BLaER1 treated with 17β-estradiol and CSF1 and Interleukin-3, amounts not matched to agents 10 nM and 100 nM (cell line): Measurements from ENCODE around the gene TEAD2.
"Not testable (repeated sequence)": the region's sequence is repeated elsewhere in the genome, so short reads cannot be mapped to it uniquely, and the experiment has no call there.

Experiments used
- H3K27ac ChIP-seq, 11 experiments: shearing (Covaris generic); formaldehyde crosslinking; 2 replicates each; pipeline ENCODE4 v1.8.1; 2022
- H3K27me3 ChIP-seq, 11 experiments: shearing (Covaris generic); formaldehyde crosslinking; 2 replicates each; pipeline ENCODE4 v1.8.1; 2022
- H3K36me3 ChIP-seq, 11 experiments: shearing (Covaris generic); formaldehyde crosslinking; 2 replicates each; pipeline ENCODE4 v1.8.1; 2022
- H3K4me1 ChIP-seq, 10 experiments: shearing (Covaris generic); formaldehyde crosslinking; 2 replicates each; pipeline ENCODE4 v1.8.1; 2022
- H3K4me2 ChIP-seq, 11 experiments: shearing (Covaris generic); formaldehyde crosslinking; 2 replicates each; pipeline ENCODE4 v1.8.1; 2022
- H3K4me3 ChIP-seq, 10 experiments: shearing (Covaris generic); formaldehyde crosslinking; 2 replicates each; pipeline ENCODE4 v1.8.1; 2022
- H3K9ac ChIP-seq, 11 experiments: shearing (Covaris generic); formaldehyde crosslinking; 2 replicates each; pipeline ENCODE4 v1.8.1; 2022
- H3K9me3 ChIP-seq, 11 experiments: shearing (Covaris generic); formaldehyde crosslinking; replicated peaks in 1 of 11; 2 replicates each; pipeline ENCODE4 v1.8.1; 2022
- H4K20me1 ChIP-seq, 11 experiments: shearing (Covaris generic); formaldehyde crosslinking; 2 replicates each; pipeline ENCODE4 v1.8.1; 2022
- Cebpa-rat ChIP-seq, 11 experiments: shearing (Covaris generic); IDR thresholded peaks; 2 replicates each; pipeline ENCODE4 v1.8.1; 2022

Gene TEAD2

DNA sequence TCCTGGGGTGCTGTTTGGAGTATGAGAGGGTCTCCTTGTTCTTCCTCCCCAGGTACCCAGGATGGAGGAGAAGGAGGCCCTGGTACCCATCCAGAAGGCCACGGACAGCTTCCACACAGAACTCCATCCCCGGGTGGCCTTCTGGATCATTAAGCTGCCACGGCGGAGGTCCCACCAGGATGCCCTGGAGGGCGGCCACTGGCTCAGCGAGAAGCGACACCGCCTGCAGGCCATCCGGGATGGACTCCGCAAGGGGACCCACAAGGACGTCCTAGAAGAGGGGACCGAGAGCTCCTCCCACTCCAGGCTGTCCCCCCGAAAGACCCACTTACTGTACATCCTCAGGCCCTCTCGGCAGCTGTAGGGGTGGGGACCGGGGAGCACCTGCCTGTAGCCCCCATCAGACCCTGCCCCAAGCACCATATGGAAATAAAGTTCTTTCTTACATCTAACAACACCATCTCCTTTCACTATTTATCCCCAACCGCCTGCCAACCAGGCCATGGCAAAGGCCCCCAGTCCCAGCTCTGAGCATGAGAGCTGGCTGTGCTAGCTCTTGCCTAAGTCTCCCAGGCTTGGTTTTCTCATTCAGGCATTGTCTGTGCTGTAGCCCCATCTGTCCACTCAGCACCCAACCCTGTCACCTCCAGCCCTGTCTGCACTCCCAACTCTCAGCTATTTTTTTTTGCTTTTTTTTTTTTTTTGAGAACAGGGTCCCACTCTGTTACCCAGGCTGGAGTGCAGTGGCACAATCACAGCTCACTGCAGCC is 12.6 kb upstream of the TEAD2 start:
- H3K9me3 ChIP-seq, result peaks cover 9 to 20% (median 13%) of the 10 kb centered on the region in 11 experiments
- no peaks in the 10 kb centered on the region for H4K20me1 ChIP-seq
- H3K27me3 ChIP-seq, result 0 out of 22 replicates have a peak, but pooled peaks cover 0 to 4% (median 0%) of the 10 kb centered on the region in 11 experiments
- no peak overlapping the region for H3K27ac ChIP-seq
- peak overlapping the region in 8 of 11 experiments; percentile 6 to 68 (median 41); a peak in 10 of 22 replicates for H3K4me2 ChIP-seq
- no peak overlapping the region for H3K9ac ChIP-seq
- no peak overlapping the region for H3K4me3 ChIP-seq
- H3K4me1 ChIP-seq, result peaks cover 0 to 36% (median 20%) of the 10 kb centered on the region in 10 experiments; a peak in 13 of 20 replicates
- no peak for TF ChIP-seq Cebpa-rat (IDR thresholded peaks at IDR 0.05)
- peaks cover 0 to 3% (median 0%) of the 10 kb centered on the region in 11 experiments; a peak in 2 of 22 replicates for H3K36me3 ChIP-seq

DNA sequence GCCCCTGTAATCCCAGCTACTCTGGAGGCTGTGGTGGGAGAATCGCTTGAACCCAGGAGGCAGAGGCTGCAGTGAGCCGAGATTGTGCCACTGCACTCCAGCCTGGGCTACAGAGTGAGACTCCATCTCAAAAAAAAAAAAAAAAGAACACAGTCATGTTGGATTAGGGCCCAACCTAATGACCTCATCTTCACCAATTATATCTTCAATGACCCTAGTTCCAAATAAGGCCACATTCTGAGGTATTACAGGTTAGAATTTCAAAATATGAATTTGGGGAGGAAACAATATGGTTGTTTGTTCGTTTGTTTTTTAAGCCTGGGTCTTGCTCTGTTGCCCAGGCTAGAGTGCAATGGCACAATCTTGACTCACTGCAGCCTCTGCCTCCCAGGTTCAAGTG is 11.0 kb upstream of the TEAD2 start:
- peaks cover 0 to 20% (median 12%) of the 10 kb centered on the region in 10 experiments; a peak in 13 of 20 replicates for H3K4me1 ChIP-seq
- H3K9ac ChIP-seq, H3K4me3 ChIP-seq, H4K20me1 ChIP-seq, H3K36me3 ChIP-seq, H3K27ac ChIP-seq, H3K27me3 ChIP-seq: not testable (repeated sequence)
- H3K4me2 ChIP-seq, result peak overlapping the region in 8 of 11 experiments; percentile 8 to 68 (median 43); a peak in 12 of 22 replicates
- peaks cover 26 to 36% (median 30%) of the 10 kb centered on the region in 11 experiments for H3K9me3 ChIP-seq

DNA sequence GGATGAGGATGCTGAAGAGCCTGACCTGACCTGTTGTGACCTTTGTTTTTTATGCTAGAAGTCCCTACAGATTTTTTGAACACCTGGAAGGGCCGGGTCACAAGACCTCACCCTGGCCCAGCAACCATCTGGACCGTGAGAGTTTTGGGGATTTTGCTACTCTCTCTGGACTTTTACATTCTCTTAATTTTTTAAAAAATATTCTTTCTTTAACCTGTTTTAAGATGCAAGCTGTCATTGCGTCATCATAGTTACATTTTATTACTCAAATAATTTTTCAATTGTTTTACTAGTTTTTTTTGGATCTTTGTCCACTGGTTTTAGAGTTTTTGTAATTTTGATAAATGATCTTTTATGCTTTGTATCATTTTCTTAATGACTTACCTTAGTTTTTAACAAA is 9.0 kb upstream of the TEAD2 start:
- Histone ChIP-seq H3K4me2 (no peak overlapping the region), H3K36me3 (peaks cover 0 to 9% (median 0%) of the 10 kb centered on the region in 11 experiments; a peak in 2 of 22 replicates), H3K27me3 (peaks cover 0 to 4% (median 0%) of the 10 kb centered on the region in 11 experiments; a peak in 1 of 22 replicates), H3K4me3 (no peak overlapping the region), H3K9ac (no peak overlapping the region), H3K4me1 (peaks cover 0 to 20% (median 12%) of the 10 kb centered on the region in 10 experiments; a peak in 13 of 20 replicates), H4K20me1 (no peaks in the 10 kb centered on the region), H3K9me3 (peaks cover 30 to 43% (median 34%) of the 10 kb centered on the region in 11 experiments), H3K27ac (no peak overlapping the region)
- peak in 1 of 11 experiments; percentile 69; a peak in 2 of 22 replicates for TF ChIP-seq Cebpa-rat (IDR thresholded peaks at IDR 0.05)

DNA sequence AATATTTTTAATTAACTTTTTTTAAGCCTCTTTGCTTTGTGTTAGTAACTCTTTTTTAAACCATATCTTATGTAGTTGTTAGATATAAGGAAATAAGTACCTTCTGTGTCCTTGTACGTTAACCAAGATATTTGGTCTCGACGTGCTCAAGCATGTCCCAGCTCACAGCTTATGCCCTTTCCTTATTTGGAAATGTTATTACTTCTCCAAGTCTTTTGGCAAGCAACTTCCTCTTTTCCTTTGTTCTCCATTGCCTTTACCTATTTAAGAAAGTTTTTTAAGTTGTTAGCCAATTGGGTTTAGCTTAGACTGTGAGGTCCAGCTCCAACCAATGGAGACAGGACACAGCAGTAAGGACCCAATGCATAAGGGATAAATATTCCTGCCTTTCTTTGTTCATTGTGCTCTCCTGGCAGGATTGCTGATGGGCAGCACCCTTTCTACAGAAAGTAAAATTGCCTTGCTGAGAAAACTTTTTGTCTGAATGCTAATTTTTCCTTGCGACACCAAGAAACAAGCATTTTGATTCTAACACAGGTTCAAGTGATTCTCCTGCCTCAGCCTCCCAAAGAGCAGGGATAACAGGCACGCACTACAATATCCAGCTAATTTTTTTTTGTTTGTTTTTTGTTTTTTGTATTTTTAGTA is 6.6 kb upstream of the TEAD2 start:
- peaks cover 6 to 23% (median 17%) of the 10 kb centered on the region in 11 experiments for H3K27me3 ChIP-seq

DNA sequence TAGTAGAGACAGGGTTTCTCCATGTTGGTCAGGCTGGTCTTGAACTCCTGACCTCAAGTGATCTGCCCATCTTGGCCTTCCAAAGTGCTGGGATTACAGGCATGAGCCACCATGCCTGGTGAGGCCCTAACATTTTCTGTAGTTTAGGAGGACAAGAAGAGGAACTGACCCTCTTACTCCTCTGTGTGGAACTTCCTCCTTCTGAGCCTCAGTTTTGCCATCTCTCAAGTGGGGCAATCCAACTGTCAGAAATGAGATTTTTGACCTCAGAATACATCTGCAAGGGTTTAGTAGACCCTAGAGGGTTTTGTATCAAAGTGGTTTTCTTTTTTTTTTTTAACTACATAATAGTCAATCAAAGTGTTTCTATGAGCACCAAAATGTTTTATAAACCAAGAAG is 3.9 kb upstream of the TEAD2 start:
- no peak overlapping the region for H3K4me2 ChIP-seq
- H4K20me1 ChIP-seq, result no peaks in the 10 kb centered on the region; a peak in 1 of 22 replicates
- peaks cover 38 to 49% (median 44%) of the 10 kb centered on the region in 11 experiments for H3K9me3 ChIP-seq
- no peak for TF ChIP-seq Cebpa-rat (IDR thresholded peaks at IDR 0.05)
- peaks cover 34 to 51% (median 44%) of the 10 kb centered on the region in 11 experiments for H3K27me3 ChIP-seq
- no peaks in the 10 kb centered on the region; a peak in 1 of 20 replicates for H3K4me1 ChIP-seq
- no peak overlapping the region for H3K4me3 ChIP-seq
- peaks cover 0 to 9% (median 0%) of the 10 kb centered on the region in 11 experiments; a peak in 2 of 22 replicates for H3K36me3 ChIP-seq
- no peak overlapping the region for H3K27ac ChIP-seq
- no peak overlapping the region for H3K9ac ChIP-seq

More for the DNA sequence above, 6.6 kb upstream of the TEAD2 start:
- peak overlapping the region in 1 of 10 experiments; percentile 21; a peak in 1 of 20 replicates for H3K4me3 ChIP-seq
- no peak for TF ChIP-seq Cebpa-rat (IDR thresholded peaks at IDR 0.05)
- no peak overlapping the region for H3K27ac ChIP-seq
- H3K9me3 ChIP-seq, result peaks cover 30 to 45% (median 35%) of the 10 kb centered on the region in 11 experiments
- H3K9ac ChIP-seq, result no peak overlapping the region
- H3K4me2 ChIP-seq, result no peak overlapping the region
- H4K20me1 ChIP-seq, result no peaks in the 10 kb centered on the region; a peak in 1 of 22 replicates
- peaks cover 0 to 7% (median 6%) of the 10 kb centered on the region in 10 experiments; a peak in 12 of 20 replicates for H3K4me1 ChIP-seq
- H3K36me3 ChIP-seq, result peaks cover 0 to 9% (median 0%) of the 10 kb centered on the region in 11 experiments; a peak in 2 of 22 replicates

DNA sequence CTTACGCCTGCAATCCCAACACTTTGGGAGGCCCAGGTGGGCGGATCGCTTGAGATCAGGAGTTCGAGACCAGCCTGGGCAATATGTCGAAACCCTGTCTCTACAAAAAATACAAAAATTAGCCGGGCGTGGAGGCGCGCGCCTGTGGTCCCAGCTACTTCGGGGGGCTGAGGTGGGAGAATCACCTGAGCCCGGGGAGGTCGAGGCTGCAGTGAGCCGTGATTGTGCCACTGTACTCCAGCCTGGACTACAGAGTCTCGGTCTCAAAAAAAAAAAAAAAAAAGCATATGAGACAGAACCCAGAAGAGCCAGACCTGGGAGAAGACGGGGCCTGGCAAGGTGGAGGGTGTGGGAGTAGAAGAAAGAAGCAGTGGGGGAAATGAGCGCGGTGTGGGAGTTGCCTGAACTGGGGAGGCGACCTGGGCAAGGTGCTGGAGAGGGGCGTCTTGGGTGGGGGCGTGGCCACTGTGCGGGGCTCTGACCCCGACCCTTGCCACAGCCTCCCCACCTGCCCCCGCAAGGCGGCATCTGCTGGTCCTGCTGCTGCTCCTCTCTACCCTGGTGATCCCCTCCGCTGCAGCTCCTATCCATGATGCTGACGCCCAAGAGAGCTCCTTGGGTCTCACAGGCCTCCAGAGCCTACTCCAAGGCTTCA is 2.0 kb upstream of the TEAD2 start:
- no peak overlapping the region for H3K4me3 ChIP-seq
- peaks cover 23 to 30% (median 25%) of the 10 kb centered on the region in 11 experiments for H3K9me3 ChIP-seq
- 0 out of 22 replicates have a peak, but pooled peaks cover 0 to 2% (median 0%) of the 10 kb centered on the region in 11 experiments for H3K36me3 ChIP-seq
- TF ChIP-seq Cebpa-rat (IDR thresholded peaks at IDR 0.05), result no peak
- no peak overlapping the region for H3K4me2 ChIP-seq
- H3K4me1 ChIP-seq, result no peaks in the 10 kb centered on the region; a peak in 1 of 20 replicates
- peaks cover 53 to 68% (median 63%) of the 10 kb centered on the region in 11 experiments for H3K27me3 ChIP-seq
- H4K20me1 ChIP-seq, result no peaks in the 10 kb centered on the region; a peak in 1 of 22 replicates
- no peak overlapping the region for H3K9ac ChIP-seq
- H3K27ac ChIP-seq, result no peak overlapping the region

DNA sequence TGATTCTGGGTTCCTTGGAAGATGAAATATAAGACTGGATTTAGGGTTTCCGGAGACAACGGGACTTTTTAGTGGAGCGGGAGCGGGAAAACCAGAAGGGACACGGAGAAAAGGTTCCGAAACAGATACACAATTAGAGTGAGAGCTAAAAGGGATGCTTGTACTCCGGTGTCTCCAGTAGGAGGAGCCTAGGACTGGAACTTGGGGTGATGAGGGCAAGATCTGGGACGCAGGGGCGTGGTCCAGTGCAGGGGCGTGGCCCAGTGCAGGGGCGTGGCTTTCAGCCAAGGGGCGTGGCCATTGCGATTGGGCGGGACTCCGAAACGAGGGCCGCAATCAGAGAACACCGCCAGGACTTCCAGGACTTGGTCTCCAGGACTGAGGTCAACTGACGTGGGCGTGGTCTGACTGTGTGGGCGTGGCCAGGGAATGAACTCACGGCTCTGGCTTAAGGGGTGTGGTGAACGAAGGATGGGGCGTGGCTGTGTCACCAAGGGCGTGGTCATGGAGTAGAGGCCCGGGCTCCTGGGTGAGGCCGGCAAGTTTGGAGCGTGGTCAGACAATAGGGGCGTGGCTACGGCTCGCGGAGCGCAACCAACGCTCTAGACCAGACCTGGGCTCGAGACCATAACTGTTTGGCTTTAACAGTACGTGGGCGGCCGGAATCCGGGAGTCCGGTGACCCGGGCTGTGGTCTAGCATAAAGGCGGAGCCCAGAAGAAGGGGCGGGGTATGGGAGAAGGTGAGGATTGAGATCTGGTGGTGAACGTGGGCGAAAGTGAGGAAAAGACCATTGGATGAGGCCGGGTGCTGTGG is 1.3 kb upstream of the TEAD2 start, which contains the start of gene DKKL1:
Gene DKKL1, plus strand, starts transcription at position 610 of the 815 bp plus-strand sequence. Its CDS starts 122 bp downstream, at position 732.
- H3K4me2 ChIP-seq, result peak within 1 kb of the TSS in 1 of 11 experiments; percentile 3; a peak in 1 of 22 replicates
- H3K4me1 ChIP-seq, result no peaks in the 10 kb centered on the region; a peak in 1 of 20 replicates
- H3K9me3 ChIP-seq, result peaks cover 16 to 23% (median 17%) of the 10 kb centered on the region in 11 experiments
- no peak for TF ChIP-seq Cebpa-rat (IDR thresholded peaks at IDR 0.05)
- H3K36me3 ChIP-seq, result no peaks in the 10 kb centered on the region
- peaks cover 53 to 71% (median 67%) of the 10 kb centered on the region in 11 experiments for H3K27me3 ChIP-seq
- peak within 1 kb of the TSS in 2 of 10 experiments; percentile 8 to 12; a peak in 1 of 20 replicates for H3K4me3 ChIP-seq
- H4K20me1 ChIP-seq, result no peaks in the 10 kb centered on the region; a peak in 1 of 22 replicates
- H3K9ac ChIP-seq, result no peak within 1 kb of the TSS
- no peak within 1 kb of the TSS for H3K27ac ChIP-seq

DNA sequence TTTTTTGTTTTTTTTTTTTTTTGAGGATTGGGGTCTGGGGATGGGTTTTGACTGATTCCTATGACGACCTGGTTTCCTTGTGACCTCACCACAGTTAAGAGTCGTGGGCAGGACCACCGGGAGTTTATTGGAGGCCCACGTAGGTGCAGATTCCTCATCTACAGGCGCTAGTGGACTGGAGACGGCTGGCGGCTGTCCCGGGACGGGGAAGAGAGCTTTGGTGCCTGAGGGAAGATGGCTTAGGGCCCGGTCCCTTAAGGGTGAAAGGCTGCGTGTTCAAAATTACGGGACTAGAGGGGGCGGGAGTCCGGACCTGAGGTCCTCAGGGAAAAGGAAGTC is 682 bp upstream of the TEAD2 start:
- H3K9ac ChIP-seq, result no peak overlapping the region
- H3K4me2 ChIP-seq, result no peak overlapping the region

More for the DNA sequence above, 682 bp upstream of the TEAD2 start:
- Histone ChIP-seq H3K27ac (no peak overlapping the region), H3K36me3 (no peaks in the 10 kb centered on the region), H3K4me3 (peak overlapping the region in 2 of 10 experiments; percentile 8 to 12; a peak in 1 of 20 replicates), H4K20me1 (no peaks in the 10 kb centered on the region; a peak in 1 of 22 replicates), H3K27me3 (peaks cover 53 to 77% (median 67%) of the 10 kb centered on the region in 11 experiments), H3K4me1 (no peaks in the 10 kb centered on the region; a peak in 1 of 20 replicates), H3K9me3 (peaks cover 10 to 17% (median 12%) of the 10 kb centered on the region in 11 experiments; a peak in 21 of 22 replicates)
- no peak for TF ChIP-seq Cebpa-rat (IDR thresholded peaks at IDR 0.05)
